ENCODE data around the gene RAPGEF2.

- no peak for TF ChIP-seq CTCF (IDR thresholded peaks at IDR 0.05)
- no peak for TF ChIP-seq POLR2A (IDR thresholded peaks at IDR 0.05)
Measured at GRCh38 chr4:159282329-159282728, 179.4 kb downstream of the RAPGEF2 start.
